Ishikawa (cell line): ENCODE measurements around the gene TBC1D22A.

Experiments used
- CEBPB ChIP-seq: IDR thresholded peaks from 2 replicates; pipeline ENCODE4 v1.6.1; 2012
- CREB1 ChIP-seq: IDR thresholded peaks from 2 replicates; pipeline ENCODE4 v1.6.1; 2012; ENCODE audit warnings: low read depth
- EGR1 ChIP-seq: IDR thresholded peaks from 2 replicates; pipeline ENCODE4 v1.6.1; 2012
- EP300 ChIP-seq: IDR thresholded peaks from 2 replicates; pipeline ENCODE4 v1.6.1; 2012; ENCODE audit warnings: borderline replicate concordance
- FOXM1 ChIP-seq: IDR thresholded peaks from 2 replicates; pipeline ENCODE4 v1.6.1; 2012; ENCODE audit warnings: low read depth, borderline replicate concordance
- MAX ChIP-seq: IDR thresholded peaks from 2 replicates; pipeline ENCODE4 v1.6.1; 2012
- NFIC ChIP-seq: IDR thresholded peaks from 2 replicates; pipeline ENCODE4 v1.6.1; 2012
- RAD21 ChIP-seq: IDR thresholded peaks from 2 replicates; pipeline ENCODE4 v1.6.1; 2012; ENCODE audit warnings: low read depth
- REST ChIP-seq: IDR thresholded peaks from 2 replicates; pipeline ENCODE4 v1.6.1; 2012; ENCODE audit warnings: low read depth, mild to moderate bottlenecking
- TAF1 ChIP-seq: IDR thresholded peaks from 2 replicates; pipeline ENCODE4 v1.6.1; 2012; ENCODE audit warnings: low read depth, mild to moderate bottlenecking
- TCF12 ChIP-seq: IDR thresholded peaks from 2 replicates; pipeline ENCODE4 v1.6.1; 2012; ENCODE audit warnings: low read depth
- TEAD4 ChIP-seq: IDR thresholded peaks from 2 replicates; pipeline ENCODE4 v1.6.1; 2012
- USF1 ChIP-seq: IDR thresholded peaks from 2 replicates; pipeline ENCODE4 v1.6.1; 2012
- YY1 ChIP-seq: IDR thresholded peaks from 2 replicates; pipeline ENCODE4 v1.6.1; 2012; ENCODE audit warnings: low read depth
- ZBTB7A ChIP-seq: IDR thresholded peaks from 2 replicates; pipeline ENCODE4 v1.6.1; 2012; ENCODE audit warnings: low read depth

TBC1D22A gene

GRCh38 chr22:47006433-47006832 lies 244.0 kb downstream of the TBC1D22A start:
- TF ChIP-seq RAD21 (no peak), MAX (no peak), ZBTB7A (no peak)

GRCh38 chr22:47006869-47007268 lies 244.4 kb downstream of the TBC1D22A start:
- TF ChIP-seq NFIC (no peak), ZBTB7A (no peak)

- TF ChIP-seq EGR1 (no peak), FOXM1 (no peak), RAD21 (no peak), REST (no peak), EP300 (no peak), YY1 (no peak), TEAD4 (no peak), NFIC (no peak), MAX (no peak), ZBTB7A (no peak), TAF1 (no peak), TCF12 (no peak), CREB1 (no peak), CEBPB (no peak), USF1 (no peak)
Measured at GRCh38 chr22:47007496-47007895, 245.0 kb downstream of the TBC1D22A start.

- TF ChIP-seq TAF1 = no peak
- TF ChIP-seq EGR1 = no peak
- TF ChIP-seq RAD21 = no peak
- no peak for TF ChIP-seq REST
- TF ChIP-seq YY1 = no peak
- TF ChIP-seq FOXM1 = no peak
- no peak for TF ChIP-seq CREB1
- TF ChIP-seq CEBPB = no peak
- no peak for TF ChIP-seq TEAD4
- no peak for TF ChIP-seq USF1
Measured at GRCh38 chr22:47008208-47008885, 245.9 kb downstream of the TBC1D22A start.

- TF ChIP-seq CREB1 = no peak
- TF ChIP-seq REST = no peak
- TF ChIP-seq RAD21 = no peak
- no peak for TF ChIP-seq ZBTB7A
- no peak for TF ChIP-seq MAX
- TF ChIP-seq NFIC = no peak
Measured at GRCh38 chr22:47009304-47010101, 247.1 kb downstream of the TBC1D22A start.
